Mesenchymal stem cell (in vitro differentiated cells and primary cell): ENCODE data around the gene COQ5.

Experiments
- DNase-seq: peaks from one replicate; pipeline ENCODE4 v3.0.0-alpha.2; 2013
- H2AFZ ChIP-seq: one replicate; pipeline ENCODE4 v1.6.1; 2013; ENCODE audit warnings: low read depth, mild to moderate bottlenecking, control low read depth, inconsistent platforms, low read length, moderate library complexity
- H2AK5ac ChIP-seq: 2 replicates; pipeline ENCODE4 v1.6.1; 2013; ENCODE audit warnings: low read length, moderate library complexity, mild to moderate bottlenecking, inconsistent platforms; ENCODE audit not compliant: severe bottlenecking
- H2BK120ac ChIP-seq: one replicate; pipeline ENCODE4 v1.6.1; 2013; ENCODE audit warnings: low read depth, mild to moderate bottlenecking, inconsistent platforms, low read length, moderate library complexity
- H2BK12ac ChIP-seq, 2 experiments: one replicate each; pipeline ENCODE4 v1.6.1; 2013; ENCODE audit warnings: inconsistent platforms in 2 of 2, low read length in 2 of 2, mild to moderate bottlenecking in 2 of 2, moderate library complexity in 2 of 2, control low read depth in 1 of 2
- H2BK15ac ChIP-seq: one replicate; pipeline ENCODE4 v1.6.1; 2013; ENCODE audit warnings: mild to moderate bottlenecking, low read depth, inconsistent platforms; ENCODE audit not compliant: poor library complexity, severe bottlenecking
- H2BK5ac ChIP-seq: 2 replicates; pipeline ENCODE4 v1.6.1; 2013; ENCODE audit warnings: low read depth, mild to moderate bottlenecking, low read length, control low read depth, inconsistent platforms; ENCODE audit not compliant: poor library complexity, severe bottlenecking
- H3K14ac ChIP-seq, 2 experiments: one replicate each; pipeline ENCODE4 v1.6.1; 2013; ENCODE audit warnings: inconsistent platforms in 2 of 2, low read length in 2 of 2, control low read depth in 1 of 2, mild to moderate bottlenecking in 1 of 2, moderate library complexity in 1 of 2
- H3K18ac ChIP-seq, 2 experiments: one replicate each; pipeline ENCODE4 v1.6.1; 2013; ENCODE audit warnings: inconsistent platforms in 2 of 2, low read length in 2 of 2, control low read depth in 1 of 2, low read depth in 1 of 2, mild to moderate bottlenecking in 1 of 2
- H3K23ac ChIP-seq, 2 experiments: one replicate each; pipeline ENCODE4 v1.6.1; 2013; ENCODE audit warnings: inconsistent platforms in 2 of 2, low read length in 2 of 2, mild to moderate bottlenecking in 2 of 2, moderate library complexity in 2 of 2, control low read depth in 1 of 2
- H3K27ac ChIP-seq: 2 replicates; pipeline ENCODE4 v1.5.1; 2013; ENCODE audit warnings: mild to moderate bottlenecking, moderate library complexity, low read length, control low read depth, inconsistent platforms; ENCODE audit not compliant: poor library complexity, severe bottlenecking
- H3K27me3 ChIP-seq, 2 experiments: 2 replicates each; pipeline versions ENCODE4 v1.6.1 to v1.7.0; 2013; ENCODE audit warnings: low read length in 2 of 2, mild to moderate bottlenecking in 2 of 2, moderate library complexity in 2 of 2, control low read depth in 1 of 2, inconsistent platforms in 1 of 2; ENCODE audit not compliant: control insufficient read depth in 1 of 2, insufficient read depth in 1 of 2
- H3K36me3 ChIP-seq, 2 experiments: 2 replicates each; pipeline versions ENCODE4 v1.6.1 to v1.7.0; 2013; ENCODE audit warnings: low read length in 2 of 2, control low read depth in 1 of 2, inconsistent platforms in 1 of 2, low read depth in 1 of 2, mild to moderate bottlenecking in 1 of 2; ENCODE audit not compliant: insufficient read depth in 2 of 2, control insufficient read depth in 1 of 2
- H3K4ac ChIP-seq, 2 experiments: one replicate each; pipeline ENCODE4 v1.6.1; 2013; ENCODE audit warnings: inconsistent platforms in 2 of 2, low read length in 2 of 2, mild to moderate bottlenecking in 2 of 2, moderate library complexity in 2 of 2, control low read depth in 1 of 2, low read depth in 1 of 2
- H3K4me1 ChIP-seq: 2 replicates; pipeline ENCODE4 v1.6.1; 2013; ENCODE audit warnings: low read depth, low read length, control low read depth; ENCODE audit not compliant: control insufficient read depth, insufficient read depth
- H3K4me2 ChIP-seq: 2 replicates; pipeline ENCODE4 v1.6.1; 2013; ENCODE audit warnings: low read length, mild to moderate bottlenecking, inconsistent platforms; ENCODE audit not compliant: poor library complexity, severe bottlenecking
- H3K4me3 ChIP-seq, 2 experiments: 2 replicates each; pipeline versions ENCODE4 v1.5.1 to v1.7.0; 2013; ENCODE audit warnings: low read length in 2 of 2, mild to moderate bottlenecking in 2 of 2, control low read depth in 1 of 2, low read depth in 1 of 2; ENCODE audit not compliant: insufficient read depth in 1 of 2
- H3K79me1 ChIP-seq: replicated peaks from 2 replicates; pipeline ENCODE4 v1.6.1; 2013; ENCODE audit warnings: mild to moderate bottlenecking, control low read depth, low read length, inconsistent platforms; ENCODE audit not compliant: poor library complexity, severe bottlenecking
- H3K9ac ChIP-seq: 2 replicates; pipeline ENCODE4 v1.7.0; 2013; ENCODE audit warnings: mild to moderate bottlenecking, low read length, moderate library complexity
- H3K9me3 ChIP-seq: 2 replicates; pipeline ENCODE4 v1.7.0; 2013; ENCODE audit warnings: mild to moderate bottlenecking, low read length; ENCODE audit not compliant: control insufficient read depth
- H4K8ac ChIP-seq: one replicate; pipeline ENCODE4 v1.6.1; 2013; ENCODE audit warnings: inconsistent platforms, mild to moderate bottlenecking, low read length, moderate library complexity
- H4K91ac ChIP-seq: one replicate; pipeline ENCODE4 v1.6.1; 2013; ENCODE audit warnings: mild to moderate bottlenecking, low read length, inconsistent platforms
- WGBS: methylation state at CpG from one replicate; pipeline ENCODE4 v1.1.7; 2013; ENCODE audit warnings: mixed read lengths; 5-methylcytosine and 5-hydroxymethylcytosine counted together

The COQ5 gene

DNA sequence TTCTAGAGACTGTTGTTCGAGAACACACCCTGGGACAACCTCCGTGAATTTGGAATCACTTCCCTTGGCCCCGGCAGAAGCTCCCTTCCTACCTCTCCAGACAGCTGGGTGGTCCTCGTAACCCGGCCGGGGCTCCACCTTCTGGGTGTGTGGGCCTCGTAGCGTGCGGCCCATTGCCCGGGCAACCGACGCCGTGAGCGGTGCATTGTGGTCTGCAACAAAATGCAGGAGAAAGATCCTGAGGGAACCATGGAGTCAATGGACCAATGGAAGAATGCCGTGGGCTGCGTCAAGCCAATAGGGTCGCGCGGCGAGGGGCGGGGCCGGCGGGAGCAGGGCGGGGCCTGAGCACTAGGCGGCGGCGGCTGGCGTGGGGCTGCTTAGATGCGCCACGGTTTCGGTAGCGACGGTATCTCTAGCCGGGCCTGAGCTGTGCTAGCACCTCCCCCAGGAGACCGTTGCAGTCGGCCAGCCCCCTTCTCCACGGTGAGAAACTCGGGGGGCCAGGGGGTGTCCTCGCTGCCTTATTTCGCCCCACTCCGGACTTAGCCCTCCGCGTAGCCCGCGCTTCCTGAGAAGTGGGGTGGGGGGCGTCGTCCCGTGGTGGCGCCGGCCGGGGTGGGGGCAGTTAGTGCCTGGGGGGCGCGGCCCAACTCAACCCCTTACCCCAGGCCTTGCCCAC is 33.1 kb downstream of the COQ5 start, which contains the start of gene DYNLL1:
TSS of gene DYNLL1 (plus strand) at position 383 of the 682 bp plus-strand sequence. CDS start 309 bp downstream, outside the sequence.
- peak within 1 kb of the TSS in 1 of 2 experiments; percentile 82 for H3K4ac ChIP-seq
- H2BK120ac ChIP-seq: peak within 1 kb of the TSS; percentile 13
- no peaks in the 10 kb centered on the region for H3K4me1 ChIP-seq
- peak within 1 kb of the TSS in 1 of 2 experiments; percentile 96 for H3K14ac ChIP-seq
- H2AFZ ChIP-seq: peak within 1 kb of the TSS; percentile 49
- no peak within 1 kb of the TSS for H4K91ac ChIP-seq
- peak within 1 kb of the TSS; percentile 97 for H3K9ac ChIP-seq
- DNase-seq: peak; percentile 97
- peak within 1 kb of the TSS; percentile 54 for H3K27ac ChIP-seq
- no peak within 1 kb of the TSS for H2BK12ac ChIP-seq
- H3K9me3 ChIP-seq: no peaks in the 10 kb centered on the region
- peak within 1 kb of the TSS; percentile 78 for H3K4me2 ChIP-seq
- no peak within 1 kb of the TSS for H2AK5ac ChIP-seq
- no peaks in the 10 kb centered on the region for H3K27me3 ChIP-seq
- no peak within 1 kb of the TSS for H2BK5ac ChIP-seq
- WGBS: 3% methylated on average over 36 of the region's 53 CpGs
- H4K8ac ChIP-seq: no peak within 1 kb of the TSS
- peaks cover 19% of the 10 kb centered on the region for H3K79me1 ChIP-seq
- H3K36me3 ChIP-seq: peaks cover 8 to 39% of the 10 kb centered on the region in 2 experiments
- H2BK15ac ChIP-seq: no peak within 1 kb of the TSS
- peak within 1 kb of the TSS in 1 of 2 experiments; percentile 93 for H3K18ac ChIP-seq
- peak within 1 kb of the TSS in 1 of 2 experiments; percentile 94 for H3K23ac ChIP-seq
- peak within 1 kb of the TSS; percentile 91 to 96 for H3K4me3 ChIP-seq

DNA sequence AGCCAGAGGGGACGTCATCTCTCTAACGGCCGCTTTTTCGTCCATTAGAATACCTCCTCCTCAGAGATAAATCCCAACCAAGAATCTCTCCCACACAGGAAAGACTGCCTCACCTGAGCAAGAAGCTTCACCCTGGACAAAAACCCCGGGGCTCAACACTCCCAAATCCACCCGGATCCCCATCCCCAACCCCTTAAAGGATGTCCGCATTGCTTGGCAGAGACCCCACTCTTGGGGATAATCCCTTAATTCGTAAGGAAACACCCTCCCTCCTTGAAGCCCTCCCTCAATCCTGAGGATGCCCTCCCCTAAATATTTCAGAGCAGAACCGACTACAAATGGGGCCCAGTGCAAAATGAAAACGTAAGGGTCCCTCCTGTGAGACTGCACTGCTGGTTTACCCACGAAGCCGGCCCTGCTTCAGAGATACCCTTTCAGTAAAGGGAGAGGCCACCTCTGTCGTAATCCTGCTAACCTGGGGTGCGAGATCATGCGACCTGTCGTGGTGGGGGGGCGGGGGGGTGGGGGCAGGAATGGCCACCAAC is 33.7 kb downstream of the COQ5 start:
- H2BK12ac ChIP-seq: no peak overlapping the region
- H3K27me3 ChIP-seq: no peaks in the 10 kb centered on the region
- H2BK15ac ChIP-seq: no peak overlapping the region
- peak overlapping the region; percentile 78 for H3K4me2 ChIP-seq
- DNase-seq: peak; percentile 5
- H3K9me3 ChIP-seq: no peaks in the 10 kb centered on the region
- no peak overlapping the region for H4K8ac ChIP-seq
- H3K4ac ChIP-seq: peak overlapping the region in 1 of 2 experiments; percentile 82
- H2BK120ac ChIP-seq: peak overlapping the region; percentile 13
- H4K91ac ChIP-seq: no peak overlapping the region
- WGBS: 15% methylated on average over 15 of the region's 17 CpGs
- H3K36me3 ChIP-seq: peaks cover 12 to 39% of the 10 kb centered on the region in 2 experiments
- peak overlapping the region in 1 of 2 experiments; percentile 89 for H3K18ac ChIP-seq
- H3K23ac ChIP-seq: no peak overlapping the region
- peak overlapping the region; percentile 49 for H2AFZ ChIP-seq
- peak overlapping the region; percentile 97 for H3K9ac ChIP-seq
- no peaks in the 10 kb centered on the region for H3K4me1 ChIP-seq
- H2BK5ac ChIP-seq: no peak overlapping the region
- H3K27ac ChIP-seq: no peak overlapping the region
- peaks cover 23% of the 10 kb centered on the region for H3K79me1 ChIP-seq
- H3K4me3 ChIP-seq: peak overlapping the region; percentile 61 to 96
- H3K14ac ChIP-seq: peak overlapping the region in 1 of 2 experiments; percentile 29
- H2AK5ac ChIP-seq: no peak overlapping the region

GRCh38 chr12:120490833-120491512 is 38.0 kb downstream of the COQ5 start:
- Histone ChIP-seq H3K27ac (no peak overlapping the region), H3K4ac (no peak overlapping the region), H3K18ac (no peak overlapping the region), H3K4me1 (no peaks in the 10 kb centered on the region), H3K36me3 (peaks cover 13 to 21% of the 10 kb centered on the region in 2 experiments), H3K14ac (no peak overlapping the region), H3K9me3 (no peaks in the 10 kb centered on the region), H2BK120ac (no peak overlapping the region), H2BK12ac (no peak overlapping the region), H3K23ac (no peak overlapping the region), H3K9ac (no peak overlapping the region), H3K4me2 (no peak overlapping the region), H3K27me3 (no peaks in the 10 kb centered on the region), H2BK5ac (no peak overlapping the region), H3K4me3 (no peak overlapping the region), H2AFZ (no peak overlapping the region), H4K8ac (no peak overlapping the region), H4K91ac (no peak overlapping the region), H2AK5ac (no peak overlapping the region), H2BK15ac (no peak overlapping the region), H3K79me1 (peaks cover 35% of the 10 kb centered on the region)
- DNase-seq: no peak
- WGBS: 100% methylated on average over 2 of the region's 2 CpGs

- no peak overlapping the region for H4K91ac ChIP-seq
- WGBS: 96% methylated on average over 4 of the region's 5 CpGs
Measured at GRCh38 chr12:120490325-120490724, 38.6 kb downstream of the COQ5 start.

More at GRCh38 chr12:120490325-120490724, 38.6 kb downstream of the COQ5 start:
- no peaks in the 10 kb centered on the region for H3K4me1 ChIP-seq
- no peak overlapping the region for H2BK120ac ChIP-seq
- no peak overlapping the region for H3K18ac ChIP-seq
- H3K36me3 ChIP-seq: peaks cover 13 to 21% of the 10 kb centered on the region in 2 experiments
- no peaks in the 10 kb centered on the region for H3K27me3 ChIP-seq
- no peak overlapping the region for H2AFZ ChIP-seq
- H3K27ac ChIP-seq: no peak overlapping the region
- H2BK12ac ChIP-seq: no peak overlapping the region
- no peak overlapping the region for H3K23ac ChIP-seq
- H3K4me3 ChIP-seq: no peak overlapping the region
- H3K4me2 ChIP-seq: no peak overlapping the region
- H2AK5ac ChIP-seq: no peak overlapping the region
- H3K14ac ChIP-seq: no peak overlapping the region
- H3K9ac ChIP-seq: no peak overlapping the region
- H3K79me1 ChIP-seq: peaks cover 37% of the 10 kb centered on the region
- H3K9me3 ChIP-seq: no peaks in the 10 kb centered on the region
- H2BK5ac ChIP-seq: no peak overlapping the region
- H3K4ac ChIP-seq: no peak overlapping the region
- H4K8ac ChIP-seq: no peak overlapping the region
- DNase-seq: no peak
- peak overlapping the region; percentile 39 for H2BK15ac ChIP-seq
